IPS-15b (cell line): ENCODE data around the gene CEP170B.

Source experiments
- H3K27me3 ChIP-seq: one replicate; pipeline ENCODE4 v1.6.1; 2013; ENCODE audit warnings: low read length; ENCODE audit not compliant: control insufficient read depth, insufficient read depth
- H3K36me3 ChIP-seq: one replicate; pipeline ENCODE4 v1.6.1; 2013; ENCODE audit warnings: low read length; ENCODE audit not compliant: control insufficient read depth, insufficient read depth
- H3K4me1 ChIP-seq: one replicate; pipeline ENCODE4 v1.6.1; 2013; ENCODE audit warnings: mild to moderate bottlenecking, low read length; ENCODE audit not compliant: control insufficient read depth, insufficient read depth
- H3K4me3 ChIP-seq: one replicate; pipeline ENCODE4 v1.5.1; 2013; ENCODE audit warnings: low read depth, low read length
- H3K9ac ChIP-seq: one replicate; pipeline ENCODE4 v1.6.1; 2013; ENCODE audit warnings: low read depth, mild to moderate bottlenecking, low read length
- H3K9me3 ChIP-seq: one replicate; pipeline ENCODE4 v1.6.1; 2013; ENCODE audit warnings: mild to moderate bottlenecking, low read length; ENCODE audit not compliant: control insufficient read depth, insufficient read depth

Gene CEP170B

DNA sequence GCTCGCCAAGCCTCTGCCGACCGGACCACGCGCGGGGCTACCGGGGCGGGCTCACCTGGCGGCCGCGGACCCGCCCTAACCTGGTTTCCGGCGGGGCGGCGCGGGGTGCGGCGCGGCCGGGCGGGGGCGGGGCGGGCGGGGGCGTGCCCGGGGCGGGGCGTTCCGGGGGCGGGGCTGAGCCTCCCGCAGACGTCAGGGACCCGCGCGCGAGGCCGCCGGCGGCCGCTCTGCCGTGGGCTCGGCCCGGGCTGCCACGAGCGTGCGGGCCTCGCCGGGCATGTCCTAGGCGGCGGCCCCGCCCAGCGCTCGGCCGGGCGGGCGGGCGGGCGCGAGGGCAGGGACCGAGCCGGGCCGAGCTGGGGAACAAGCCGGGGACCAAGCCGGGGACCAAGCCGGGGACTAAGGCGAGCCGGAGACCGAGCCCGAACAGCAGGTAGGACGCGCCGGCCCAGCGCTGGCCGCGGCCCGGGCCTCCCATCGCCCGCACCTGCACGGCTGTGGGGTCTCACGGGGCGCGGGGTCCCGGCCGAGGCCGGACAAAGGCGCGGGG lies at the start of gene CEP170B:
CEP170B (plus strand) TSS at position 188 of the 550 bp plus-strand sequence. CDS start 3,183 bp downstream, outside the sequence.
- Histone ChIP-seq H3K36me3 (peaks cover 9% of the 10 kb centered on the region), H3K9ac (peak within 1 kb of the TSS; percentile 54), H3K4me3 (peak within 1 kb of the TSS; percentile 78), H3K27me3 (no peaks in the 10 kb centered on the region), H3K4me1 (no peaks in the 10 kb centered on the region), H3K9me3 (no peaks in the 10 kb centered on the region)

GRCh38 chr14:104816616-104816884 lies 48.5 kb upstream of the CEP170B start:
- no peaks in the 10 kb centered on the region for H3K9me3 ChIP-seq
- H3K36me3 ChIP-seq: no peaks in the 10 kb centered on the region
- peaks cover 11% of the 10 kb centered on the region for H3K27me3 ChIP-seq
- peaks cover 6% of the 10 kb centered on the region for H3K4me1 ChIP-seq
- peak overlapping the region; percentile 87 for H3K9ac ChIP-seq
- peak overlapping the region; percentile 93 for H3K4me3 ChIP-seq

- Histone ChIP-seq H3K4me3 (no peak overlapping the region), H3K27me3 (peaks cover 11% of the 10 kb centered on the region), H3K9ac (no peak overlapping the region), H3K4me1 (peaks cover 6% of the 10 kb centered on the region), H3K9me3 (no peaks in the 10 kb centered on the region), H3K36me3 (no peaks in the 10 kb centered on the region)
These were observed 46.9 kb upstream of the CEP170B start for GRCh38 chr14:104817930-104818713.

DNA sequence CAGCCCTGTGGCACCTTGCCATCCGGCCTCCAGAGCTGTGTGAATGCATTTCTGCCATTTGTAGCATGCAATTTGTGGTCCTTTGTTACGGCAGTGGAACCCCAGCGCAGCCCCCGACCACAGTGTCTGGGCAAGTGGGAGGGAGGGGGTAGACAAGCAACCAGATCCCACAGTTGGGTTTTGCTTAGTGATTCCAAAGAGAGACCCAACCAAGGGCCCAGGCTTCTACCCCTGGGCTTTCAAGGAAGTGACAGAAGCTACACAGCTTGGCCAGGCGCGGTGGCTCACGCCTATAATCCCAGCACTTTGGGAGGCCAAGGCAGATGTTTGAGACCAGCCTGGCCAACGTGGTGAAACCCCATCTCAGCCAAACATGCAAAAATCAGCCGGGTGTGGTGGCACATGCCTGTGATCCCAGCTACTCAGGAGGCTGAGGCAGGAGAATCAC lies 46.3 kb upstream of the CEP170B start:
- no peaks in the 10 kb centered on the region for H3K9me3 ChIP-seq

GRCh38 chr14:104819361-104819781 lies 45.7 kb upstream of the CEP170B start:
- peaks cover 6% of the 10 kb centered on the region for H3K4me1 ChIP-seq
- no peaks in the 10 kb centered on the region for H3K9me3 ChIP-seq
- no peaks in the 10 kb centered on the region for H3K36me3 ChIP-seq
- peaks cover 15% of the 10 kb centered on the region for H3K27me3 ChIP-seq
- no peak overlapping the region for H3K9ac ChIP-seq
- H3K4me3 ChIP-seq: no peak overlapping the region

More for the DNA sequence above, 46.3 kb upstream of the CEP170B start:
- H3K9ac ChIP-seq: no peak overlapping the region
- peaks cover 11% of the 10 kb centered on the region for H3K27me3 ChIP-seq
- peaks cover 6% of the 10 kb centered on the region for H3K4me1 ChIP-seq
- no peak overlapping the region for H3K4me3 ChIP-seq
- no peaks in the 10 kb centered on the region for H3K36me3 ChIP-seq

DNA sequence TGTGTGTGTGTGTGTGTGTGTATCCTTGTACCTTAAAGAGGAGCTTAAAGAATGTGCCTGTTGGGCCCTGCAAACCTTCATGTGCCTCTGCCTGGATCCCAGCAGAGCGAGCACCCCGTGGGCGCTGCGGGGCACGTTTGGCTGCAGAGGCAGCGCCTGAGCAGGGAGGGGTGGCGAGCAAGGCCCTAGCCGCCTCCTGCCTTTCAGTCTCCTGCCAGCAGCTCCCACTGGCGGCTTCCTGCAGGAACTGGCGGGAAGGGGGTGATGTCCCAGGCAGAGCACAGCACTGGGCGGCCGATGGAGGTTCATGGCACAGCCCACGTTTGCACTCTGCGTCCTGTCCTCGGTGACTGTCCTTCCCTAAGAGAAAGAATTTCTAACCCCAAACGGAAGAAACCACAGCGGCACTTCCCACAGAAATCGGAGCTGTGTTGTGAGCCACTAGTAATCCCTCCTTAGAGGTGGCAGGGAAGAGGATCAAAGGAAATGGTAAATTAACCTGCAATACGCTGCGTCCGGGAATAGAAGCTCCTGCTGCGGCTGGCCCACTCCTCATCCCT lies 44.3 kb upstream of the CEP170B start:
- H3K9ac ChIP-seq: peak overlapping the region; percentile 3
- peaks cover 6% of the 10 kb centered on the region for H3K4me1 ChIP-seq
- no peaks in the 10 kb centered on the region for H3K9me3 ChIP-seq
- H3K27me3 ChIP-seq: peaks cover 27% of the 10 kb centered on the region
- H3K36me3 ChIP-seq: no peaks in the 10 kb centered on the region
- H3K4me3 ChIP-seq: no peak overlapping the region

DNA sequence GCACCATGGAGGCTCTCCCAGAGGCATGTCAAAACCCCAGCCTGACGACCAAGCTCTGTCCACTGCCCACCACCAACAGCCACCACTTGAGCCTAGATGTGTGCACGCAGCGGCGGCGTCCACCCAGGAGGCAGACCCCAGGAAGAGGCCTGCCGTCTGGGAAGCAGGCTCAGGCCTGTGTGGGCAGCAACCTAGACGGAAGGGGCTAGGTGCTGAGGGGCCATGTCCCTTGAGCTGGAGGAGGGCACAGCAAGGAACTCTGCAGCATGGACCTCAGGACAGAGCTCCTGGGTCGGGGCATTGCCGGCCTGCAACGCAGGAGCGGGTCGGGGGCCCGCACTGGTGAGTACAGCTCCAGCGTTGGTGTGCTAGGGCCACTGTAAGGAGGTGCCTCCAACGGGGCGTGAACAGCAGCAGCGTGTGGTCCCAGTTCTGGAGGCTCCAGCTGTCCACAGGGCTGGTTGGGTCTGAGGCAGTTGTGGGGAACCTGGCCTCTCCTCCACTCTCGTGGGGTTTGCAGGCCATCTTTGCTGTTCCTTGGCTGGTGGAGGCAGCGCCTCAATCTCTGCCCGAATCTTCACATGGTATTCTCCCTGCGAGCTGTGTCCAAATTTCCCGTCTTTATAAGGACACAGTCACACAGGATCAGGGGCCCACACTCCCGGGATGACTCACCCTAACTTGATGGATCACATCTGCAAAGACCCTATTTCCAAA lies 43.7 kb upstream of the CEP170B start:
- peaks cover 28% of the 10 kb centered on the region for H3K27me3 ChIP-seq
- no peaks in the 10 kb centered on the region for H3K9me3 ChIP-seq
- H3K36me3 ChIP-seq: no peaks in the 10 kb centered on the region
- H3K4me3 ChIP-seq: no peak overlapping the region
- H3K4me1 ChIP-seq: peaks cover 6% of the 10 kb centered on the region
- no peak overlapping the region for H3K9ac ChIP-seq

GRCh38 chr14:104821971-104822608 lies 43.0 kb upstream of the CEP170B start:
- H3K4me3 ChIP-seq: no peak overlapping the region
- H3K9me3 ChIP-seq: no peaks in the 10 kb centered on the region
- H3K4me1 ChIP-seq: peaks cover 4% of the 10 kb centered on the region
- peaks cover 21% of the 10 kb centered on the region for H3K27me3 ChIP-seq
- H3K36me3 ChIP-seq: no peaks in the 10 kb centered on the region
- H3K9ac ChIP-seq: no peak overlapping the region

GRCh38 chr14:104822821-104823615 lies 42.0 kb upstream of the CEP170B start:
- Histone ChIP-seq H3K9ac (no peak overlapping the region), H3K4me3 (no peak overlapping the region), H3K4me1 (peaks cover 4% of the 10 kb centered on the region), H3K9me3 (no peaks in the 10 kb centered on the region), H3K36me3 (no peaks in the 10 kb centered on the region), H3K27me3 (peaks cover 23% of the 10 kb centered on the region)

GRCh38 chr14:104824353-104824997 lies 40.6 kb upstream of the CEP170B start:
- Histone ChIP-seq H3K9ac (no peak overlapping the region), H3K9me3 (no peaks in the 10 kb centered on the region), H3K36me3 (no peaks in the 10 kb centered on the region), H3K4me1 (peaks cover 4% of the 10 kb centered on the region), H3K27me3 (peaks cover 23% of the 10 kb centered on the region), H3K4me3 (no peak overlapping the region)
